IMR-90 (cell line): ENCODE results near the gene RPL12. TPM values are rescaled to one million over a fixed set of nuclear protein-coding genes. Genes with fewer than 3 reads are reported as not detected.
A peak's percentile ranks its signal among the peaks of the same experiment; 100 is the strongest.

Source experiments
- ATAC-seq: fragments of 200-7000 bp; cut with Tn5 transposase; 2 replicates; pipeline ENCODE4 v1.9.1; 2020; ENCODE audit warnings: low read depth, mild to moderate bottlenecking, moderate library complexity
- BruUV-seq: library from RNA; stranded (reverse); fragments of 400-500 nt; replicated peaks from 2 replicates; lab custom pipeline; 2021; lab: Mats Ljungman, UMichigan
- CTCF ChIA-PET: fragments of 300-600 bp; formaldehyde crosslinking; extraction: SDS; loops from one replicate; lab custom pipeline; 2021; ENCODE audit warnings: antibody characterized with exemption; lab: Yijun Ruan, JAX
- POLR2A ChIA-PET: fragments of 300-600 bp; sonication (Branson Sonifier 250); formaldehyde crosslinking; loops from one replicate; lab custom pipeline; 2022; ENCODE audit warnings: antibody characterized with exemption; ENCODE audit not compliant: unreplicated experiment; lab: Charles Lee
- DNase-seq: peaks from one replicate; pipeline ENCODE4 v3.0.0; 2013
- H2AFZ ChIP-seq: replicated peaks from 2 replicates; pipeline ENCODE3; 2013; ENCODE audit warnings: low read length, mild to moderate bottlenecking; ENCODE audit not compliant: poor library complexity
- H2AK5ac ChIP-seq: 2 replicates; pipeline ENCODE4 v1.6.1; 2013; ENCODE audit warnings: low read depth, low read length, inconsistent platforms
- H2AK9ac ChIP-seq: replicated peaks from 2 replicates; pipeline ENCODE3; 2013; ENCODE audit warnings: mild to moderate bottlenecking, low read depth, low read length, moderate library complexity; ENCODE audit not compliant: poor library complexity
- H2BK120ac ChIP-seq: 2 replicates; pipeline ENCODE4 v1.6.1; 2013; ENCODE audit warnings: low read depth, low read length, inconsistent platforms
- H2BK15ac ChIP-seq: 3 replicates; pipeline ENCODE4 v1.6.1; 2013; ENCODE audit warnings: low read depth, low read length, inconsistent platforms
- H2BK20ac ChIP-seq: 2 replicates; pipeline ENCODE4 v1.6.1; 2013; ENCODE audit warnings: low read depth, mild to moderate bottlenecking, inconsistent platforms, low read length, moderate library complexity
- H2BK5ac ChIP-seq: 2 replicates; pipeline ENCODE4 v1.6.1; 2013; ENCODE audit warnings: mild to moderate bottlenecking, low read depth, low read length, inconsistent platforms; ENCODE audit not compliant: poor library complexity, severe bottlenecking
- H3K14ac ChIP-seq: replicated peaks from 2 replicates; pipeline ENCODE4 v1.6.1; 2013; ENCODE audit warnings: low read depth, low read length, inconsistent platforms
- H3K18ac ChIP-seq: 2 replicates; pipeline ENCODE4 v1.6.1; 2013; ENCODE audit warnings: low read depth, low read length, control low read depth
- H3K23ac ChIP-seq: 2 replicates; pipeline ENCODE4 v1.6.1; 2013; ENCODE audit warnings: low read depth, low read length, inconsistent platforms
- H3K27ac ChIP-seq: 2 replicates; pipeline ENCODE4 v1.5.1; 2013; ENCODE audit warnings: mild to moderate bottlenecking, control low read depth, low read length; ENCODE audit not compliant: insufficient read depth
- H3K27me3 ChIP-seq: 2 replicates; pipeline ENCODE4 v1.6.1; 2013; ENCODE audit warnings: low read length; ENCODE audit not compliant: control insufficient read depth, insufficient read depth
- H3K36me3 ChIP-seq: 2 replicates; pipeline ENCODE4 v1.6.1; 2013; ENCODE audit warnings: low read length, mixed read lengths; ENCODE audit not compliant: control insufficient read depth, insufficient read depth
- H3K4ac ChIP-seq: 2 replicates; pipeline ENCODE4 v1.6.1; 2013; ENCODE audit warnings: low read depth, low read length, inconsistent platforms
- H3K4me1 ChIP-seq: 2 replicates; pipeline ENCODE4 v1.6.1; 2013; ENCODE audit warnings: low read length, mixed read lengths; ENCODE audit not compliant: control insufficient read depth, insufficient read depth
- H3K4me2 ChIP-seq: 2 replicates; pipeline ENCODE4 v1.6.1; 2013; ENCODE audit warnings: low read depth, mild to moderate bottlenecking, control low read depth, low read length, moderate library complexity
- H3K4me3 ChIP-seq: 2 replicates; pipeline ENCODE4 v1.5.1; 2013; ENCODE audit warnings: low read depth, mild to moderate bottlenecking, control low read depth, low read length, moderate library complexity; ENCODE audit not compliant: insufficient read depth
- H3K56ac ChIP-seq: 2 replicates; pipeline ENCODE4 v1.6.1; 2013; ENCODE audit warnings: low read length, inconsistent platforms; ENCODE audit not compliant: insufficient read depth; ENCODE audit errors: extremely low read depth
- H3K79me1 ChIP-seq, 2 experiments: 2 replicates each; pipeline ENCODE4 v1.6.1; 2013; ENCODE audit warnings: low read length in 2 of 2, inconsistent platforms in 1 of 2, low read depth in 1 of 2
- H3K9ac ChIP-seq: 2 replicates; pipeline ENCODE4 v1.6.1; 2013; ENCODE audit warnings: low read depth, low read length, control low read depth
- H3K9me1 ChIP-seq: 2 replicates; pipeline ENCODE4 v1.6.1; 2013; ENCODE audit warnings: low read length, inconsistent platforms; ENCODE audit not compliant: insufficient read depth
- H3K9me3 ChIP-seq: 2 replicates; pipeline ENCODE4 v1.6.1; 2013; ENCODE audit warnings: low read length; ENCODE audit not compliant: control insufficient read depth, insufficient read depth
- H4K20me1 ChIP-seq: 2 replicates; pipeline ENCODE4 v1.6.1; 2013; ENCODE audit warnings: low read length, inconsistent platforms; ENCODE audit not compliant: insufficient read depth
- H4K5ac ChIP-seq: 2 replicates; pipeline ENCODE4 v1.6.1; 2013; ENCODE audit warnings: mild to moderate bottlenecking, low read depth, low read length, control low read depth
- H4K8ac ChIP-seq, 2 experiments: 2 replicates each; pipeline ENCODE4 v1.6.1; 2013; ENCODE audit warnings: low read depth in 2 of 2, low read length in 2 of 2, control low read depth in 1 of 2, inconsistent platforms in 1 of 2
- H4K91ac ChIP-seq: 2 replicates; pipeline ENCODE4 v1.6.1; 2013; ENCODE audit warnings: low read depth, low read length, inconsistent platforms; ENCODE audit not compliant: insufficient read depth
- NFE2L2 ChIP-seq: fragments of 150-350 bp; IDR thresholded peaks from 2 replicates; pipeline ENCODE4 v1.6.1; 2016; ENCODE audit warnings: low read depth, mild to moderate bottlenecking, low read length
- WGBS, 2 experiments: methylation state at CpG; one replicate each; pipeline versions ENCODE4 v1.1.5 to v1.1.7; 2013; ENCODE audit warnings: missing lambda C conversion rate in 2 of 2; ENCODE audit not compliant: insufficient read length in 1 of 2; ENCODE audit errors: extremely low coverage in 2 of 2; 5-methylcytosine and 5-hydroxymethylcytosine counted together
- dilution Hi-C: fragments of 300-500 bp; cut with HindIII; formaldehyde crosslinking; loops from one replicate; pipeline ENCODE4 v1.14.3; 2018; ENCODE audit warnings: low sequenced_read_pairs; ENCODE audit not compliant: unreplicated experiment
- in situ Hi-C: fragments of 300-500 bp; cut with MboI; formaldehyde crosslinking; loops from 3 replicates; pipeline ENCODE4 v1.14.3; 2019; ENCODE audit warnings: low sequenced_read_pairs, inconsistent platforms, mixed read lengths
- intact Hi-C: fragments of 100-400 bp; cut with micrococcal nuclease; formaldehyde crosslinking; loops from 2 replicates; pipeline ENCODE4 v1.10.0; 2022
- polyA plus RNA-seq, 3 experiments: library from polyadenylated mRNA; depleted of rRNA; stranded (reverse); fragments of >200 nt; gene quantifications; 2 replicates each; pipeline ENCODE4 v1.2.3, GENCODE V29; 2012; ENCODE audit warnings: low replicate concordance in 1 of 3
- total RNA-seq: library from RNA; depleted of rRNA; stranded (reverse); fragments of >200 nt; gene quantifications from 2 replicates; pipeline ENCODE4 v1.2.3, GENCODE V29; 2012
- TF ChIP-seq, protein P1 (sequence below): conservative IDR thresholded peaks from 2 replicates; pipeline ENCODE4 v1.5.1; 2012; ENCODE audit warnings: mild to moderate bottlenecking, low read depth, low read length, improper control_type of control experiment

The RPL12 gene
- total and polyA plus RNA-seq, 2 of the 4 experiments (the other 2 are of a cell fraction) = 1,864 to 2,379 TPM

DNA sequence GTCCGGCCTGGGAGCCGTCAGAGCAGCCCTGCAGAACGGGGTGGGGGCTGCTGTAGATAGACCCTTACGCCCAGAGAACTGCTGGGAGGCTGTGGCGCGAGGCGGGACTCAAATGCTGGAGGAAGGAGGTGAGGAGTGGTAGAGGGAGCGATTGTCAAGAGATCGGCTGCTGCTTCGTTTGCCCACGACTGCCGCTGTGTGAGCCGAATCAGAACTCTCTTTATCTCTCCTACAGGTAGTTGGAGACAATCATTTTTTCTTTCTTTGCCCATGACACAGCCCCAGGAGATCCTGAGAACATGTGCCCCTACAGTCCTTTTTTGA lies 26.6 kb downstream of the RPL12 start:
- ATAC-seq (peak; percentile 28; the same call in 1 of the 2 replicates), DNase-seq (no peak)
- Histone ChIP-seq H3K18ac (no peak overlapping the region), H2BK20ac (no peak overlapping the region), H2AFZ (peak overlapping the region; percentile 96), H3K9ac (peak overlapping the region; percentile 55), H3K9me3 (no peaks in the 10 kb centered on the region), H4K91ac (peak overlapping the region; percentile 58; the same call in 1 of the 2 replicates), H4K5ac (peak overlapping the region; percentile 22; the same call in 1 of the 2 replicates), H4K20me1 (peaks cover 13% of the 10 kb centered on the region; the same call in 1 of the 2 replicates), H2AK9ac (peak overlapping the region; percentile 96), H3K56ac (peak overlapping the region; percentile 48; the same call in 1 of the 2 replicates), H3K9me1 (peaks cover 7% of the 10 kb centered on the region; the same call in 1 of the 2 replicates), H3K14ac (peak overlapping the region; percentile 92), H4K8ac (peak overlapping the region; percentile 88 to 96; a peak in 3 of 4 replicates), H3K79me1 (peaks cover 33 to 60% of the 10 kb centered on the region in 2 experiments), H3K4me1 (peaks cover 7% of the 10 kb centered on the region), H3K23ac (peak overlapping the region; percentile 89), H3K4me3 (peak overlapping the region; percentile 69), H2BK15ac (no peak overlapping the region), H3K4me2 (peak overlapping the region; percentile 97), H3K27ac (peak overlapping the region; percentile 61), H3K27me3 (no peaks in the 10 kb centered on the region), H3K36me3 (peaks cover 4% of the 10 kb centered on the region), H3K4ac (peak overlapping the region; percentile 90), H2BK5ac (peak overlapping the region; percentile 25), H2AK5ac (peak overlapping the region; percentile 60; the same call in 1 of the 2 replicates), H2BK120ac (0 out of 2 replicates have a peak overlapping the region, but pooled peaks have one; percentile 17)
- ChIA-PET CTCF (no interaction called here), POLR2A (no interaction called here)
- BruUV-seq = no TSS peak
- in situ Hi-C loops = no loop called here
- dilution Hi-C loops = no loop called here
- no CpG with 5 or more reads among the region's 13 CpGs for WGBS, 2 experiments
- TF ChIP-seq NFE2L2 = no peak
- TF ChIP-seq, protein P1, sequence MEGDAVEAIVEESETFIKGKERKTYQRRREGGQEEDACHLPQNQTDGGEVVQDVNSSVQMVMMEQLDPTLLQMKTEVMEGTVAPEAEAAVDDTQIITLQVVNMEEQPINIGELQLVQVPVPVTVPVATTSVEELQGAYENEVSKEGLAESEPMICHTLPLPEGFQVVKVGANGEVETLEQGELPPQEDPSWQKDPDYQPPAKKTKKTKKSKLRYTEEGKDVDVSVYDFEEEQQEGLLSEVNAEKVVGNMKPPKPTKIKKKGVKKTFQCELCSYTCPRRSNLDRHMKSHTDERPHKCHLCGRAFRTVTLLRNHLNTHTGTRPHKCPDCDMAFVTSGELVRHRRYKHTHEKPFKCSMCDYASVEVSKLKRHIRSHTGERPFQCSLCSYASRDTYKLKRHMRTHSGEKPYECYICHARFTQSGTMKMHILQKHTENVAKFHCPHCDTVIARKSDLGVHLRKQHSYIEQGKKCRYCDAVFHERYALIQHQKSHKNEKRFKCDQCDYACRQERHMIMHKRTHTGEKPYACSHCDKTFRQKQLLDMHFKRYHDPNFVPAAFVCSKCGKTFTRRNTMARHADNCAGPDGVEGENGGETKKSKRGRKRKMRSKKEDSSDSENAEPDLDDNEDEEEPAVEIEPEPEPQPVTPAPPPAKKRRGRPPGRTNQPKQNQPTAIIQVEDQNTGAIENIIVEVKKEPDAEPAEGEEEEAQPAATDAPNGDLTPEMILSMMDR = 0 out of 2 replicates have a peak, but pooled peaks have one; percentile 5
- intact Hi-C loops = loop anchor here (2.0 to 10.0 kb wide), 2 partner anchors 200 to 484 kb away; no protein-coding TSS in a partner anchor
